ENCODE data around the gene IMPG1.
"Not testable (repeated sequence)": the region's sequence is repeated elsewhere in the genome, so short reads cannot be mapped to it uniquely, and the experiment has no call there.

GRCh38 chr6:75900216-75900615, 172.2 kb downstream of the IMPG1 start:
- TF ChIP-seq RAD21 (IDR thresholded peaks at IDR 0.05 in 1 of 2, conservative IDR thresholded peaks at IDR 0.05 in 1 of 2; ENCODE audit: low read depth in 2 of 2, low read length in 2 of 2); JUN (IDR thresholded peaks at IDR 0.05; ENCODE audit: low read depth, low read length); SP2 (IDR thresholded peaks at IDR 0.05; ENCODE audit: low read length); EP300 (IDR thresholded peaks at IDR 0.05; ENCODE audit: borderline replicate concordance in 1 of 2, low read depth in 2 of 2, low read length in 2 of 2); EZH2 (IDR thresholded peaks at IDR 0.05; ENCODE audit: low read depth, low read length, severe bottlenecking); TCF12 (IDR thresholded peaks at IDR 0.05; ENCODE audit: low read depth, low read length); CTCF (IDR thresholded peaks at IDR 0.05; ENCODE audit: control extremely low read depth in 1 of 3, insufficient read depth in 1 of 3, low read depth in 1 of 3, low read length in 3 of 3); HDAC2 (IDR thresholded peaks at IDR 0.05; ENCODE audit: borderline replicate concordance in 1 of 2, low read depth in 2 of 2, low read length in 2 of 2); SP1 (IDR thresholded peaks at IDR 0.05; ENCODE audit: low read depth, low read length); TEAD4 (IDR thresholded peaks at IDR 0.05; ENCODE audit: low read depth, low read length): not testable (repeated sequence)
- TF ChIP-seq, protein P1, sequence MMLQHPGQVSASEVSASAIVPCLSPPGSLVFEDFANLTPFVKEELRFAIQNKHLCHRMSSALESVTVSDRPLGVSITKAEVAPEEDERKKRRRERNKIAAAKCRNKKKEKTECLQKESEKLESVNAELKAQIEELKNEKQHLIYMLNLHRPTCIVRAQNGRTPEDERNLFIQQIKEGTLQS (IDR thresholded peaks at IDR 0.05; ENCODE audit: insufficient read depth, low read depth, low read length): not testable (repeated sequence)
